Body of pancreas (tissue), 4 donors: Measurements from ENCODE around the gene GP1BB.

Experiments used
- POLR2A ChIP-seq, 3 donors: fragments of 450-650 bp; IDR thresholded peaks; one replicate each; pipeline ENCODE4 v1.6.1; 2016; ENCODE audit warnings: antibody characterized with exemption in 3 of 3, mild to moderate bottlenecking in 2 of 3
- TF ChIP-seq, protein P1 (sequence below), 7 experiments: fragments of 450-650 bp in 4 of 7; fragments of 200-600 bp in 3 of 7; sonication (generic) in 3 of 7; IDR thresholded peaks; one replicate each; pipeline ENCODE4 v1.5.1; 2016 to 2019; ENCODE audit warnings: antibody characterized with exemption in 7 of 7

DNA sequence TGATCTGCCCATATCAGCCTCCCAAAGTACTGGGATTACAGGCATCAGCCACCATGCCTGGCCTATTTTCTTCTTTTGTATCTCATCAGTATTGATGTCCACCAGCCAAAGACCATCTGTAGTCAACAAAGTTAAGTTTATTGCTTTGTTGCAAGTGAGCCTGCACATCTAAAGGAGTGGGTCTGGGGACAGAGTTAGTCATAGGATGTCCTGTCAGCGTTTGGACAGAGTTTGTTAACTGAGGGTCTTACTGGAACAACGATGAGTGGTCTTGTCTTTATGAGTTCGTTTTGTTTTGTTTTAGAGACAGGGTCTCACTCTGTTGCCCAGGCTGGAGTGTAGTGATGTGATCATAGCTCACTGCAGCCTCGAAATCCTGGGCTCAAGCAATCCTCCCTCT, 49.7 kb upstream of the GP1BB start:
- no peak for TF ChIP-seq POLR2A (IDR thresholded peaks at IDR 0.05)
- TF ChIP-seq, protein P1, sequence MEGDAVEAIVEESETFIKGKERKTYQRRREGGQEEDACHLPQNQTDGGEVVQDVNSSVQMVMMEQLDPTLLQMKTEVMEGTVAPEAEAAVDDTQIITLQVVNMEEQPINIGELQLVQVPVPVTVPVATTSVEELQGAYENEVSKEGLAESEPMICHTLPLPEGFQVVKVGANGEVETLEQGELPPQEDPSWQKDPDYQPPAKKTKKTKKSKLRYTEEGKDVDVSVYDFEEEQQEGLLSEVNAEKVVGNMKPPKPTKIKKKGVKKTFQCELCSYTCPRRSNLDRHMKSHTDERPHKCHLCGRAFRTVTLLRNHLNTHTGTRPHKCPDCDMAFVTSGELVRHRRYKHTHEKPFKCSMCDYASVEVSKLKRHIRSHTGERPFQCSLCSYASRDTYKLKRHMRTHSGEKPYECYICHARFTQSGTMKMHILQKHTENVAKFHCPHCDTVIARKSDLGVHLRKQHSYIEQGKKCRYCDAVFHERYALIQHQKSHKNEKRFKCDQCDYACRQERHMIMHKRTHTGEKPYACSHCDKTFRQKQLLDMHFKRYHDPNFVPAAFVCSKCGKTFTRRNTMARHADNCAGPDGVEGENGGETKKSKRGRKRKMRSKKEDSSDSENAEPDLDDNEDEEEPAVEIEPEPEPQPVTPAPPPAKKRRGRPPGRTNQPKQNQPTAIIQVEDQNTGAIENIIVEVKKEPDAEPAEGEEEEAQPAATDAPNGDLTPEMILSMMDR (IDR thresholded peaks at IDR 0.05), result no peak
